Ishikawa (cell line): ENCODE measurements around the gene SEC14L6.

Experiments
- CREB1 ChIP-seq: IDR thresholded peaks from 2 replicates; pipeline ENCODE4 v1.6.1; 2012; ENCODE audit warnings: low read depth
- EP300 ChIP-seq: IDR thresholded peaks from 2 replicates; pipeline ENCODE4 v1.6.1; 2012; ENCODE audit warnings: borderline replicate concordance
- RAD21 ChIP-seq: IDR thresholded peaks from 2 replicates; pipeline ENCODE4 v1.6.1; 2012; ENCODE audit warnings: low read depth
- TAF1 ChIP-seq: IDR thresholded peaks from 2 replicates; pipeline ENCODE4 v1.6.1; 2012; ENCODE audit warnings: low read depth, mild to moderate bottlenecking
- ZBTB7A ChIP-seq: IDR thresholded peaks from 2 replicates; pipeline ENCODE4 v1.6.1; 2012; ENCODE audit warnings: low read depth
- TF ChIP-seq, protein P1 (sequence below): IDR thresholded peaks from 2 replicates; pipeline ENCODE4 v1.6.1; 2012; ENCODE audit warnings: low read depth, mild to moderate bottlenecking

GRCh38 chr22:30490399-30490798, 56.1 kb downstream of the SEC14L6 start:
- TF ChIP-seq TAF1 (no peak), CREB1 (no peak), ZBTB7A (no peak), EP300 (no peak), RAD21 (peak; percentile 36; the same call in 1 of the 2 replicates)
- TF ChIP-seq, protein P1, sequence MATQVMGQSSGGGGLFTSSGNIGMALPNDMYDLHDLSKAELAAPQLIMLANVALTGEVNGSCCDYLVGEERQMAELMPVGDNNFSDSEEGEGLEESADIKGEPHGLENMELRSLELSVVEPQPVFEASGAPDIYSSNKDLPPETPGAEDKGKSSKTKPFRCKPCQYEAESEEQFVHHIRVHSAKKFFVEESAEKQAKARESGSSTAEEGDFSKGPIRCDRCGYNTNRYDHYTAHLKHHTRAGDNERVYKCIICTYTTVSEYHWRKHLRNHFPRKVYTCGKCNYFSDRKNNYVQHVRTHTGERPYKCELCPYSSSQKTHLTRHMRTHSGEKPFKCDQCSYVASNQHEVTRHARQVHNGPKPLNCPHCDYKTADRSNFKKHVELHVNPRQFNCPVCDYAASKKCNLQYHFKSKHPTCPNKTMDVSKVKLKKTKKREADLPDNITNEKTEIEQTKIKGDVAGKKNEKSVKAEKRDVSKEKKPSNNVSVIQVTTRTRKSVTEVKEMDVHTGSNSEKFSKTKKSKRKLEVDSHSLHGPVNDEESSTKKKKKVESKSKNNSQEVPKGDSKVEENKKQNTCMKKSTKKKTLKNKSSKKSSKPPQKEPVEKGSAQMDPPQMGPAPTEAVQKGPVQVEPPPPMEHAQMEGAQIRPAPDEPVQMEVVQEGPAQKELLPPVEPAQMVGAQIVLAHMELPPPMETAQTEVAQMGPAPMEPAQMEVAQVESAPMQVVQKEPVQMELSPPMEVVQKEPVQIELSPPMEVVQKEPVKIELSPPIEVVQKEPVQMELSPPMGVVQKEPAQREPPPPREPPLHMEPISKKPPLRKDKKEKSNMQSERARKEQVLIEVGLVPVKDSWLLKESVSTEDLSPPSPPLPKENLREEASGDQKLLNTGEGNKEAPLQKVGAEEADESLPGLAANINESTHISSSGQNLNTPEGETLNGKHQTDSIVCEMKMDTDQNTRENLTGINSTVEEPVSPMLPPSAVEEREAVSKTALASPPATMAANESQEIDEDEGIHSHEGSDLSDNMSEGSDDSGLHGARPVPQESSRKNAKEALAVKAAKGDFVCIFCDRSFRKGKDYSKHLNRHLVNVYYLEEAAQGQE, result no peak
